GM19395 (cell line): ENCODE measurements around the gene RPA1.

Source experiments
- ATAC-seq: cut with Tn5 transposase; IDR thresholded peaks from one replicate; pipeline ENCODE4 v1.9.1; 2021; ENCODE audit warnings: mild to moderate bottlenecking, moderate library complexity; ENCODE audit not compliant: unreplicated experiment

RPA1 gene

DNA sequence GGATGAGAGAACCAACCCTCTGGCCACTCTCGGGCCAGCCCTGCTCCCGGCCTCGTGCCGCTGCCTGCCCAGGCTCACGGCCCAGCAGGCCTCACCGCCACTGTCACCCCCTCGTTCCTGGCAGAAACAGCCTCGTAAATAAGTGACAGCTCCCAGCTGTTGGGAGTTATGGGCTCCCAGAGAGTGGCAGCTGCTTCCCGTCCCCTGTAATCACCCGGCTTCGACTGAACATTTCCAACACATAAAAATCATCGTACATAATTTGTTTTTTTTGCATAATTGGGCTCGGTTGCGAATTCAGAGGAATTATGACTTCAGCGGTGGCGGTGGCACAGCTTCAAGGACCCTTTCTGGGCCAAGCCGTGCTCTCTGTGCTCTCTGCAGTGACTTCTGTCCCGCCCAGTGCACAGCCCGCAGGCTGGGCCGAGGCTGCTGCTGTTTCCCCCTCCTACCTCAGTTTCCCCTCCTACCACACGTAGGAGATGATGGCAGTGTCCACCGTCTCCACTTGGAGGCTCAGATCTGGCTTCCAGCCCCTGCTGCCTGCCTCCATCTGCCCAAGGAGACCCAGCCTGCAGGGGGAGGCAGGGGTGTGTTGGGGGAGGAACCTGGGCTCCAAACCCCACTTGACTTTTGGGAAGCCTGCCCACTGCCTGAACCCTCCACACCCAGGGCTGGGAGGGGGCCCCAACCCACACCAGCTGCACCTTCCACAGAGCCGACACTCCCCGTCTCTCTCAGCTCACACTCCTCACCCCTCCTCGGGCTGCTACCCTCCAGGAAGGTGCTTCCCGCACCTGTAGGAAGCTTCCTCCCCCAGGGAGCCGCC, 110.4 kb downstream of the RPA1 start:
- no peak for ATAC-seq

DNA sequence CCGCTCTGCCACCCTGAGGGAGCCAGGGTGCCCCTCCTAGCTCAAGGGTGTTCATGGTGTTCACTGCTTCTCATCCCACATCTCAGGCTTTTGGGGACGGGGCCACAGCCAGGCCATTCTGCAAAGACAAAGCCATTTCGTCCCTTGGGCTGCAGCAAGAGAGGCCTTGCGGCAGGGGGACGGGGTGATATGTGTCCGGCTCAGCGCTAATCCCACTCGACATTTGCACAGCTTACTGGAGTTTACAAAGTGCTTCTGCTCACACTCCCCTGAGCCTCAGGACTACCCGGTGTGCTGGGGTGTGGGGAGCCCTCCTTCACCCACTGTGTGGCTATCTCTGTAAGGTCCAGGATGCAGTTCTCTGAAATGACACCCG, 111.0 kb downstream of the RPA1 start:
- ATAC-seq, result no peak

DNA sequence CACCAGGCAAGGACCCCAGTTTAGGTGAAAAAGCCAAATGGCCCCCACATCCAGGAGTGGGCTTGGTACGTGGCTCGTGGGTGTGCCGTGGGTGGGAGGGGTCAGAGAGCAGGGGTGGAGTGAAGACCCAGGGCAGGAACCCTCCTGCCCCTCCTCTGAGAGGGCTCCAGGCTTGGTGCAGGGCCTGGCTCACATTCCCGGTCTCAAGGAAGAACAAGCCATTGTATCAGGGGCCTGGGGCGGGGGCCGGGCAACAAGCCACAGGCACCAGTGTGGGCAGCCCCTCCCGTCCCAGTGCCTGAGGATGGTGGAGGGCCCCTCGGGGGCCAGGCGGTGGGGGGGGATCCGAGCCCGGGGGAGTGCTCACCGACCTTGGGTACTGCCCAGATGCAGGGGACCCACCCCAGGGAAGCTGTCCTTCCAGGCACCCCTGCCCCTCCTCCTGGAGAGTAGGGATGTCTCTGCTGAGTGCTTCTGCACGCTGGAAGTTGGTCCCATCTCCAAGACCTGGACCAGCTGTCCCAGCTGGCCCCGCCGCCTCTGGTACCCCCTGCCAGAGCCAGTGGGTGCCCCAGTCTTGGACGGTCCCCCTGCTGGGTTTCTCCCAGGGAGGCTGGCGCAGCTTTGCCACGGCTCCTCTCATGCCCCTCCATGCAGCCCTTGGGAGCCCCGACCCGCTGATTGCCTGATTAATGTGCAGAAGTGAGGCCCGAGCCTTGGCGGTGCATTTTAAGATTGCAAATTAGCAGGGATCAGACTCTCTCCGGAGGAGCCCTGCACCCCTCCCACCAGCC, 111.7 kb downstream of the RPA1 start:
- ATAC-seq, result no peak

DNA sequence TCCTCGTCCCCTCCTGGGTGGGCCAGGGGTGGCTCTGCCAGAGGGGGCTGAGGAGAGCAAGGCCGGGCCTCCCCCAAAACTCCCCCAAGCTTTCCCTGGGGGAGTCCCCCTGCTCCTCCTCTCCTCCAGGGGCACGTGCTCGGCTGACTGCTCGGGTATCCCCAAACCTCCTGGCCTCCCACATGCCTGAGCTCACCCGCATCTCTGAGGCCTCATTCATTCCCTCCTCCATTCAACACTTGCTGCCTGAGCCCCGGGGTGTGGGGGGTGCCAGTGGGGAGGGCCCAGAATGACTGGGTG, 112.2 kb downstream of the RPA1 start:
- no peak for ATAC-seq

DNA sequence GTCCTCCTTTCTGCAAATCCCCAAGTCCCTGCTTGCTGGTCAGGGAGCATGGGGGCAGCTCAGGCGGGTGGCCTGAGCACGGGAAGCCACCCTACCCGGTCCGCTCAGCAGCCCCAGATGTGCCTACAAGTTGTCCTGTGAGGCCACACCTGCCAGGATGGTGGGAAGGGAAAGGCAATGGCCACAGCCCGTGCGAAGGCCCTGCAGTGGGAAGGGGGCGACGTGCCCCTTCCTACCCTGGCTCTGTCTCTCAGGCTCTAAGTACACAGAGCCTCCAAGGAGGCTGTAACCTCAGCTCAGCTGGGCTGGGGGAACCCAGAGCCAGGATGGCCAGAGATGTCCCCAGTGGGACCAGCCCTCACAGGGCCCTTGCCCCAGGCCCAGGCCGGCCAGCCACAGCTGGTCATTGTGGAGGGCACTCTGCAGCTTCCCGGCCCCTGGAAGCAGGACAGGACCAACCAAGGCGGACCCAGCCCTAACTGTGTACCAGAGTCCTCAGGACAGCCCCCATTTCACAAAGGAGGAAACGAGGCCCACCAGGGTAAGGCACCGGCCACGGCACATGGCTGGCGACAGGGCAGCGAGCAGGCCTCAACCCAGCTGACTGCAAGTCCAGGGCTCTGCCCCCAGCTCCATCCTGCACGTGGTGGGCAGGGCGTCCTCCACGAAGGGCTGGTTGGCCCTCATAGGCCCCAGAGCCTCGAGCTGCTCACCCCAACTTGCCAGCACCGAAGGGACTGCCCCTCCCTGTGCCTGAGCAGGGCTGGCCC, 113.0 kb downstream of the RPA1 start:
- no peak for ATAC-seq

DNA sequence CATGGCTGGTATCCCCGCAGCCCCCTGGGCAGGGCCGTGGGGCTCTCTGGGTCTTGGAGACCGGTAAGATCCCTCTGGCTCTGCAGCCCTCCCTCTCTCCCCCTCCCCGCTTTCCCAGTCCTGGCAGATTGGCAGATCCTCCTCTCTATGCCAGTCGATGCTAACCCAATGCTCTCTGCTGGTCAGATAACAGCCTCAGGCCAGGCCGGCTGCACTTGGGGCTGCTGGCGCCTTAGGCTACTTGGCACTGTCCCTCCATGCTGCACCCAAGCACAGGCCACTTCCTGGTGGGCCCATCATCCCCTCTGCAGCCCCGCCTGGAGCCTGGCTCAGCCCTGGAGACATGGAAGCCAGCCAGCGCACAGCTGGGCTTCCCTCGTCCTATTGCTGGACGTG, 113.6 kb downstream of the RPA1 start:
- ATAC-seq, result no peak

DNA sequence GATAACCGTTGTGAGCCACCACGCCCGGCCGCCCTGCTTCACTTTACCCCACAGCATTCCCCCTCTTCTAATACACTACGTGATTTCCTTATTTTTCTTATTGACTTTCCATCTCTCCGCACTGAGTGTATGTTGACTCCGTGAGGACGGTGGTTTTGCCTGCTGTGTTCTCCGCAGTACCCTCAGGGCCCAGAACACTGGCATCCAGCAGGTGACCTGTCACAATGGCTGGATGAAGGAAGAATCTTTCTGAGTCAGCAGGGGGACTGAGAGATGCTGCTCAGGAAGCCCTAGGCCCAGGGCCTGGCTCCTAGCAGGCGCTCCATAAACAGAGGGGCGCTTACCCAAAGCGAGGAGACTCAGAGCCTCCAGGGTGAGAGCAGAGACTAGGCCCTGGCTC, 115.8 kb downstream of the RPA1 start:
- no peak for ATAC-seq

DNA sequence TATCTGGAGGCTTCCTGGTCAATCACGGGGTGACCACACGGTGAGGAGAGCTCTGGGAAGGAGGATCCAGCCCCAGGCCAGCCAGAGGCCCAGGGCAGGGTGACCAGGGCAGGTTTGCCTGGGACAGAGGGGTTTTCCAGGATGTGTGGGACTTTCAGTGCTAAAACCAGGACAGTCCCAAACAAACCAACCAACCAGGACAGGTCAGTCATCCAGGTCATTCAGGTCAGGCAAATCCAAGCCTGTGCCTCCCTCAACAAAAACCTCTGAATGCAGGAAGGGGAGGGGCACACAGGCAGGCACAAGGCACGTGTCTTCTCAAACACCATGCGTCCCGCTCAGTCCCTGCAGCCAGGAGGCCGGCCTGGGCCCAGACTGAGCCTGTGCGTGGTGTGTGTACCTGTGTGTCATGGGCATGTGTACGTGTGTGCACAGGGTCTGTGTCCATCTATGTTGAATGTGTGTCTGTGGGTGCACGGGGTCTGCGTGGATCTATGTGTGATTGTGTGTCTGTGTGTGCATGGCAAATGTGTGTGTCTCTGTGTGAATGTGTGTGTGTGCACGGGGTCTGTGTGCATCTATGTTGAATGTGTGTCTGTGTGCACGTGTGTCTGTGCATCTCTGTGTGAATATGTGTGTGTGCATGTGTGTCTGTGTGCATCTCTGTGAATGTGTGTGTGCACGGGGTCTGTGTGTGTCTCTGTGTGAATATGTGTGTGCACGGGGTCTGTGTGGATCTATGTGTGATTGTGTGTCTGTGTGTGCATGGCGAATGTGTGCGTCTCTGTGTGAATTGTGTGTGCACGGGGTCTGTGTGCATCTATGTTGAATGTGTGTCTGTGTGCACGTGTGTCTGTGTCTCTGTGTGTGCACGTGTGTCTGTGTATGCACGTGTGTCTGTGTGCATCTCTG, 116.5 kb downstream of the RPA1 start:
- no peak for ATAC-seq

DNA sequence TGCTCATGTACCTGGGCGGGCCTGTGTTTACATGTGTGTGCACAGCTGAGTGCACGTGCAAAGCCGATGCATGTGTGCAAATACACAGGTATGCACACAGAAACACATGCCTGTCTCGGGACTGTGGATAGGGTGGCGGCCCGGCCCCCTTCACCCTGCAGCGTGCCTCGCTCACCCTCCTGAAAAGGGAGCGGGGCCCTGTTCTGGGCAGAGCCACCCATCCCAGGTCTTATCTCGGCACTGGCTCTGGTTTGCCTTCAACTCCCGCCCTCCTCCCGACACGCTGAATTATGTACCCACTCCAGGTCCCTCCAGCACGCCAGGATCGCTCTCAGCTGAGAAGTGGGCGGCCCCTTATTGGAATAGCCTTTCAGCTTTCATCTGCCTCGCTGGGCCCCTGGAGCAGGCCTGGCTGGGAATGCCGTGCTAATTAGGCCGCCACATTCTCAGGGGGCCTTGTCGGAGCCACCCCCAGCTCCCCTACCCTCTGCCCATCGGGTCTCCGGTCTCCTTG, 117.5 kb downstream of the RPA1 start:
- ATAC-seq, result no peak

DNA sequence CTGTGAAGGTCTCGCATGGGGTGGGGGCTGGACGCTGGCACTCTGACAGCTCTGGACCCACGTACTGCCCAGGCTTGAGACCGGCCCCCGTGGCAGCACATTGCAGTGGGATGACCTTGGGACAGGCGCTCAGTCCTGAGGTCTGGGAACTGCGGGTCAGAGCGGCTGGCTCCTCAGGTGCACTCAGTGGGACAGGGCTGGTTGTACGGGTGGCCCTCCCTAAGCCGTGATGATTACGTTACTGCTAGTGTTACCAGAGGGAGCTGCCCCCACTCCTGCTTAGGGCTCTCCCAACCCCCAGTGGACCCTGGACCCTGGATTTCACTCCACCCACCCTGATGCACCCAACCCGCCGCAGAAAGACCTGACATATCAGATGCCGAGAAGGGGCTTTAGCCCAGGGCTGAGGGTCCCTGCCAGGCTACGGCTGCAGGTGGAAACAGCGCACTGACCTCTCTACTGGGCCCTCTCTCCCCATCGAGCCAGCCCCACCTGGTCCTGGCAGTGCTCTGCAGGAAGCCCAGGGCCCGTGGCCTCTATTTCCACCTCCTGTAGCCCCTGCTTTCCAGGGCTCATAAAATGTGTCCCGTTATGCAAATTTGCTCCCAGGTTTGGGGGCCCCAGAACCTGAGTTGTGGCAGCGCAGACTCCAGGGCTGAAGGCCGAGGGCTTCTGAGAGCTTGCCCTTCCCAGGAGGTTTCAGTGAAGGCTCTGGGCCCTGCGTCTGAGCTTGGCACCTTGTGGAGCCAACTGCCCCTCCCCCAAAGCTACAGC, 118.1 kb downstream of the RPA1 start:
- no peak for ATAC-seq

DNA sequence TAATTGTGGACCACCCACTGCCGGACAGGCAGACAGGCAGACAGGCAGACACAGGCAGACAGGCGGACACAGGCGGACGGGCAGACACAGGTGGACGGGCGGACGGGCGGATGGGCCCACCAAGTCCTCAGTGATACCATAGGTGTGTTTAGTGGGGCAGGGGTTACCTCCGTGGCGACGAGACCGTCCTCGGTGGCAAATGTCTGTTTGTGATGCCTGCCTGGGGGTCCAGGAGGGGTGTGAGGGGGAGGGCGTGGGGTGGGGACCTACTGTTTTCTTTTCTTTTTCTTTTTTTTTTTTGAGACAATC, 118.7 kb downstream of the RPA1 start:
- ATAC-seq, result no peak
